ENCODE data around the gene NFS1.
"Not testable (repeated sequence)": the region's sequence is repeated elsewhere in the genome, so short reads cannot be mapped to it uniquely, and the experiment has no call there.

NFS1 gene

GRCh38 chr20:35706591-35707529 is 7.7 kb upstream of the NFS1 start:
- DNase-seq = peak in 1 of 3 donors; percentile 0

- not testable (repeated sequence) for DNase-seq
Measured at GRCh38 chr20:35705894-35706293, 6.7 kb upstream of the NFS1 start.

- peak in 1 of 3 donors; percentile 0 for DNase-seq
Measured at GRCh38 chr20:35704514-35705261, 5.5 kb upstream of the NFS1 start.

GRCh38 chr20:35702824-35703695 is 3.9 kb upstream of the NFS1 start:
- no peak for DNase-seq

GRCh38 chr20:35702051-35702823 is 3.1 kb upstream of the NFS1 start:
- DNase-seq = no peak

- no peak for DNase-seq
Measured at GRCh38 chr20:35700625-35701148, 1.5 kb upstream of the NFS1 start.

- DNase-seq = no peak
Measured at GRCh38 chr20:35699957-35700624, 939 bp upstream of the NFS1 start.

GRCh38 chr20:35698298-35699126 is 640 bp downstream of the NFS1 start:
- DNase-seq = no peak

GRCh38 chr20:35697696-35698297 is 1.4 kb downstream of the NFS1 start:
- DNase-seq = no peak

GRCh38 chr20:35695978-35696377 is 3.2 kb downstream of the NFS1 start:
- no peak for DNase-seq

GRCh38 chr20:35695245-35695749 is 3.9 kb downstream of the NFS1 start:
- no peak for DNase-seq

GRCh38 chr20:35690265-35690664 is 8.9 kb downstream of the NFS1 start:
- no peak for DNase-seq

- DNase-seq = not testable (repeated sequence)
Measured at GRCh38 chr20:35686872-35687271, 12.3 kb downstream of the NFS1 start.

GRCh38 chr20:35685368-35685767 is 13.8 kb downstream of the NFS1 start:
- DNase-seq = not testable (repeated sequence)

GRCh38 chr20:35681960-35682359 is 17.2 kb downstream of the NFS1 start:
- DNase-seq = no peak

- DNase-seq = peak; percentile 45 to 63 (median 61)
Measured at GRCh38 chr20:35680452-35681183, 18.5 kb downstream of the NFS1 start.

GRCh38 chr20:35674921-35675320 is 24.2 kb downstream of the NFS1 start:
- no peak for DNase-seq

- no peak for DNase-seq
Measured at GRCh38 chr20:35673884-35674283, 25.3 kb downstream of the NFS1 start.

GRCh38 chr20:35669681-35670080 is 29.5 kb downstream of the NFS1 start:
- DNase-seq = no peak

Data from suppressor macrophage treated with lipopolysaccharide for 1 hour (primary cell).